A549 (cell line): ENCODE results near the gene UVSSA.

Source experiments
- EP300 ChIP-seq, 2 experiments: fragments of >200 bp; sonication (Bioruptor Twin); formaldehyde crosslinking; IDR thresholded peaks; 2 replicates in 1 of 2; 3 replicates in 1 of 2; pipeline ENCODE4 v1.6.1; 2016 to 2017
- MYC ChIP-seq: IDR thresholded peaks from 2 replicates; pipeline ENCODE4 v1.6.1; 2012; ENCODE audit warnings: mild to moderate bottlenecking, inconsistent platforms, low read length, improper control_type of control experiment, borderline replicate concordance
- TF ChIP-seq, protein P1 (sequence below): fragments of >200 bp; sonication (Bioruptor Twin); formaldehyde crosslinking; IDR thresholded peaks from 3 replicates; pipeline ENCODE4 v1.5.1; 2016
- TF ChIP-seq, protein P2 (sequence below): IDR thresholded peaks from 2 replicates; pipeline ENCODE4 v1.6.1; 2012

- TF ChIP-seq EP300 (IDR thresholded peaks at IDR 0.05): no peak
- TF ChIP-seq, protein P1, sequence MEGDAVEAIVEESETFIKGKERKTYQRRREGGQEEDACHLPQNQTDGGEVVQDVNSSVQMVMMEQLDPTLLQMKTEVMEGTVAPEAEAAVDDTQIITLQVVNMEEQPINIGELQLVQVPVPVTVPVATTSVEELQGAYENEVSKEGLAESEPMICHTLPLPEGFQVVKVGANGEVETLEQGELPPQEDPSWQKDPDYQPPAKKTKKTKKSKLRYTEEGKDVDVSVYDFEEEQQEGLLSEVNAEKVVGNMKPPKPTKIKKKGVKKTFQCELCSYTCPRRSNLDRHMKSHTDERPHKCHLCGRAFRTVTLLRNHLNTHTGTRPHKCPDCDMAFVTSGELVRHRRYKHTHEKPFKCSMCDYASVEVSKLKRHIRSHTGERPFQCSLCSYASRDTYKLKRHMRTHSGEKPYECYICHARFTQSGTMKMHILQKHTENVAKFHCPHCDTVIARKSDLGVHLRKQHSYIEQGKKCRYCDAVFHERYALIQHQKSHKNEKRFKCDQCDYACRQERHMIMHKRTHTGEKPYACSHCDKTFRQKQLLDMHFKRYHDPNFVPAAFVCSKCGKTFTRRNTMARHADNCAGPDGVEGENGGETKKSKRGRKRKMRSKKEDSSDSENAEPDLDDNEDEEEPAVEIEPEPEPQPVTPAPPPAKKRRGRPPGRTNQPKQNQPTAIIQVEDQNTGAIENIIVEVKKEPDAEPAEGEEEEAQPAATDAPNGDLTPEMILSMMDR: no peak
- TF ChIP-seq, protein P2, sequence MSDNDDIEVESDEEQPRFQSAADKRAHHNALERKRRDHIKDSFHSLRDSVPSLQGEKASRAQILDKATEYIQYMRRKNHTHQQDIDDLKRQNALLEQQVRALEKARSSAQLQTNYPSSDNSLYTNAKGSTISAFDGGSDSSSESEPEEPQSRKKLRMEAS: no peak
- TF ChIP-seq MYC: no peak
Observed at GRCh38 chr4:1399508-1400190, 52.6 kb downstream of the UVSSA start.
